NCI-H1092 (cell line): Measurements from ENCODE around the gene ADGRB2.

Experiments
- DNase-seq: peaks from one replicate; lab custom pipeline; 2025; lab: John Stamatoyannopoulos, UW

ADGRB2 gene

GRCh38 chr1:31677401-31677800 lies 86.7 kb downstream of the ADGRB2 start:
- DNase-seq: no peak
